Psoas muscle (tissue), 8 donors: ENCODE measurements around the gene FAM53C. TPM values are rescaled to one million over a fixed set of nuclear protein-coding genes. Genes with fewer than 3 reads are reported as not detected.

Experiments used
- ATAC-seq, 4 donors: fragments of 200-7000 bp; cut with Tn5 transposase; one replicate each; pipeline ENCODE4 v1.9.1; 2020; ENCODE audit warnings: moderate library complexity in 3 of 4, mild to moderate bottlenecking in 2 of 4
- DNase-seq, 2 donors: peaks; one replicate each; pipeline ENCODE4 v3.0.0-alpha.2; 2020
- H3K27ac ChIP-seq: fragments of 200-600 bp; one replicate; pipeline ENCODE4 v1.8.0; 2022
- H3K27me3 ChIP-seq, 3 donors: fragments of 200-600 bp in 1 of 3; one replicate each; pipeline versions ENCODE4 v1.6.1 to v1.8.0; 2013 to 2022; ENCODE audit warnings: low read length in 2 of 3, mild to moderate bottlenecking in 2 of 3, moderate library complexity in 1 of 3; ENCODE audit not compliant: insufficient read depth in 3 of 3
- H3K36me3 ChIP-seq, 2 donors: fragments of 200-600 bp in 1 of 2; one replicate each; pipeline versions ENCODE4 v1.6.1 to v1.8.0; 2013 to 2022; ENCODE audit warnings: low read depth in 1 of 2, mild to moderate bottlenecking in 1 of 2, moderate library complexity in 1 of 2; ENCODE audit not compliant: insufficient read depth in 1 of 2
- H3K4me1 ChIP-seq: fragments of 200-600 bp; one replicate; pipeline ENCODE4 v1.8.0; 2022
- H3K4me3 ChIP-seq: fragments of 200-600 bp; one replicate; pipeline ENCODE4 v1.8.0; 2022; ENCODE audit warnings: mild to moderate bottlenecking
- H3K9me3 ChIP-seq: fragments of 200-600 bp; one replicate; pipeline ENCODE4 v1.8.0; 2022
- WGBS, 3 donors: extraction: QIAGEN DNeasy Blood & Tissue Kit; methylation state at CpG; one replicate each; pipeline versions ENCODE4 v1.1.6 to v1.1.7; 2013; 5-methylcytosine and 5-hydroxymethylcytosine counted together
- intact Hi-C, 2 donors: fragments of 100-400 bp; cut with DNase I; formaldehyde crosslinking; loops; one replicate each; pipeline versions ENCODE4 v1.11.0 to v1.14.2; 2022
- polyA plus RNA-seq, 3 donors: library from polyadenylated mRNA; stranded (reverse); fragments of 200-250 nt; gene quantifications; one replicate each; pipeline ENCODE4 v1.2.3, GENCODE V29; 2013
- total RNA-seq, 4 donors: library from RNA; stranded (reverse); fragmentation: NEBNext Ultra II Directional in 2 of 4; extraction: Animal tissue kit (Norgen Biotek cat#: 25700) in 2 of 4; gene quantifications; one replicate each; pipeline versions ENCODE4 v1.2.1 to v1.2.4, GENCODE V29; 2021 to 2023
- TF ChIP-seq, protein P1 (sequence below): fragments of 200-600 bp; IDR thresholded peaks from one replicate; pipeline ENCODE4 v1.8.0; 2022; ENCODE audit warnings: antibody characterized with exemption
- donor health status: healthy with polysubstance abuse.
- donor health status: DM: no; HTN: no; CAD: no; lungs with moderate emphysema.
- donor health status: Bipolar disorder and iron deficiency.
- donor health status: healthy.
- donor health status: DM: yes; HTN: yes; CAD: no.
- donor health status: DM: no; HTN: no; CAD: no.
- donor health status: DM: no; HTN: no; CAD: no.
- donor health status: DM: yes; HTN: yes; CAD: no.

FAM53C gene
- total and polyA plus RNA-seq, 7 donors, result 10.8 to 57.6 (median 36.0) TPM

DNA sequence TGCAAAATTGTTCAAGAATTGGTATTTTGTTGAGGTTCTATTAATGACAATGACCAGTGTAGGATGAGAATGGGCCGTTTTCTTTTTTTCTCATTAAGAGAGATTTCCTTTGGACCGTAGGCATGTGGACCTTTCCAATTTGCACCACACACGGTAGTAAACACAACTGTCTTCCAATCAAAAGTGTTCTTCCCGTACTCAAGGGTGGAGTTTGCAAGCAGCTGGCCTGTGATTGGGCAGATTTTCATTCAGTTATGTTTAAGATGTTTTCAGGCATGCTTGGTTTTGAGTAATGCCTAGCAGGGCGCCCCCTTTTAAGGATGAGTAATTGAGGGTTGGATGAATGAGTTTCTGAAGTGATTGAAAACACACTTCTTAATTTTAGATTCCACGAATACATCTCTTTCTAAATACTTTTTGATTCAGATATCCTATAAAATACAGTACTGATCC, 16.9 kb downstream of the FAM53C start:
- WGBS, 3 donors, result 25 to 34% (median 29%) methylated on average over 6 of the region's 6 CpGs
- ATAC-seq (peak in 3 of 4 donors; percentile 17 to 36 (median 31)), DNase-seq (no peak)
- TF ChIP-seq, protein P1, sequence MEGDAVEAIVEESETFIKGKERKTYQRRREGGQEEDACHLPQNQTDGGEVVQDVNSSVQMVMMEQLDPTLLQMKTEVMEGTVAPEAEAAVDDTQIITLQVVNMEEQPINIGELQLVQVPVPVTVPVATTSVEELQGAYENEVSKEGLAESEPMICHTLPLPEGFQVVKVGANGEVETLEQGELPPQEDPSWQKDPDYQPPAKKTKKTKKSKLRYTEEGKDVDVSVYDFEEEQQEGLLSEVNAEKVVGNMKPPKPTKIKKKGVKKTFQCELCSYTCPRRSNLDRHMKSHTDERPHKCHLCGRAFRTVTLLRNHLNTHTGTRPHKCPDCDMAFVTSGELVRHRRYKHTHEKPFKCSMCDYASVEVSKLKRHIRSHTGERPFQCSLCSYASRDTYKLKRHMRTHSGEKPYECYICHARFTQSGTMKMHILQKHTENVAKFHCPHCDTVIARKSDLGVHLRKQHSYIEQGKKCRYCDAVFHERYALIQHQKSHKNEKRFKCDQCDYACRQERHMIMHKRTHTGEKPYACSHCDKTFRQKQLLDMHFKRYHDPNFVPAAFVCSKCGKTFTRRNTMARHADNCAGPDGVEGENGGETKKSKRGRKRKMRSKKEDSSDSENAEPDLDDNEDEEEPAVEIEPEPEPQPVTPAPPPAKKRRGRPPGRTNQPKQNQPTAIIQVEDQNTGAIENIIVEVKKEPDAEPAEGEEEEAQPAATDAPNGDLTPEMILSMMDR, result no peak
- Histone ChIP-seq H3K4me1 (peaks cover 40% of the 10 kb centered on the region), H3K4me3 (peak overlapping the region; percentile 96), H3K9me3 (peaks cover 8% of the 10 kb centered on the region), H3K27ac (peak overlapping the region; percentile 93), H3K36me3 (no peaks in the 10 kb centered on the region), H3K27me3 (no peaks in the 10 kb centered on the region)
- intact Hi-C loops, result loop anchor here in 1 of 2 donors (5.0 kb wide), 1 partner anchor 32 kb away; no protein-coding TSS in a partner anchor

DNA sequence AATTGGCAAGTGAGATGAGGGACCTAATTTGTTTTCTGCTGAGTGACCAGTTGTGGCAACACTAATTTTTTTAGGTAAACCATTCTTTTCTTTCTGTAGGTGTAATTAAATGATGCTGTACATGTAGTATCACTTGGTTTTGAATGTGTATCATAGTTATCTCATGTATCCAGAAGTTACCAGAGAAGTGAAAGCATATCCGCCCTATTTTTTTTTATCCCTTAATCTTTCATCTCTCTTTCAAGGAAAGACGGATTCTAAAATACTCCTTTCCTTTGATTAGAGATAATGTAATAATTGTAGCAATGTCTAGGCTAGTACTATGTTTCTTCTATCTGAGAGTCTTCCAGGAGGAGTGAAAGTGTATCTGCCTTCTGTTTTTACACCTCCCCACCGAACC, 21.6 kb downstream of the FAM53C start:
- Histone ChIP-seq H3K27me3 (no peaks in the 10 kb centered on the region), H3K9me3 (no peaks in the 10 kb centered on the region), H3K4me1 (peaks cover 40% of the 10 kb centered on the region), H3K36me3 (no peaks in the 10 kb centered on the region), H3K4me3 (no peak overlapping the region), H3K27ac (peak overlapping the region; percentile 38)
- WGBS, 3 donors, result 42 to 84% (median 47%) methylated on average over 3 of the region's 3 CpGs
- ATAC-seq (no peak), DNase-seq (no peak)
- TF ChIP-seq, protein P1, result no peak
- intact Hi-C loops, result no loop called here

DNA sequence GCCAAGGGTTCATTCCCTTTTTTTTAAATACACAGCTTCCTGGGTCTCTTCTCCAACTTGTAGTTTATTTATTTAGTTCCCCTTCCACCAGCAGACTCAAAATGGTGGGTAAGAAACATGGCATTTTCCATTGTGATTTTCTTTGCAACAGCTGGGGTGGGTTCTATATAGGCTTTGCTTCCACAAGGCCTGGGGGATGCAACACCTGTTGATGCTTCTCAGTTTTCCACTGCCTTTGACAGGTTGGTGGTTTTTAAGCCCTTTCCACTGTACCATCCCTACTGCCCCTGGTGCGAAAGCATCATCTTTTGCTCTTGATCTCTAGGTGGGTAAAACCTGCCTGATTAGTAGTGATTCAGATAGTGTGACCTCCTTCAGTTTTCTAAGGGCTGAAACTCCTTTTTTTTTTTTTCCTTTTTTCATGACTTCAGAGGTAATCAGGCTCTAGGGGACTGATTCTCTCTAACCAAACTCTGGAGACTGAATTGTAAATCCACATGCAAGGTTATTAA, 22.9 kb downstream of the FAM53C start:
- Histone ChIP-seq H3K27me3 (no peaks in the 10 kb centered on the region), H3K9me3 (no peaks in the 10 kb centered on the region), H3K36me3 (no peaks in the 10 kb centered on the region), H3K27ac (peak overlapping the region; percentile 6), H3K4me1 (peaks cover 31% of the 10 kb centered on the region), H3K4me3 (no peak overlapping the region)
- intact Hi-C loops, result no loop called here
- 92 to 100% (median 100%) methylated on average over 1 of the region's 1 CpG for WGBS, 3 donors
- no peak for DNase-seq
- ATAC-seq, result no peak
- TF ChIP-seq, protein P1, result no peak

DNA sequence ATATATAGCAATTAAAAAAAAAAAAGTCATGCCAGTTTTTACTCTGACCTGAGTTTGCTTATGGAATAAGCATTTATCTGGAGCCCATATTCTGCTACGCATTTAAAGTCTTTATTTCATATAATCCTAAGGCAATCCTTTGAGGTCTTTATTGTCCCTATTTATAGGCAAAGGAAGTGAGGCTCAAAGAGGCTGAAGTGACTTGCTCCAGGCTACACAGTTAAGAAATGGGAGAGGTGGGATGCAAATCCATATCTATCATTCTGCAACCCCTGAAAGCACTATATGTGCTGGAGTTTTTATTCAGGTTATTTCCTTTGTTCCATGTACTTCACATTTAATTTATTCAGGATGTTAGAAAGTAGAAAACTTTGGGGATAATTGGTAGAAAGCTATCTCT, 26.5 kb downstream of the FAM53C start:
- Histone ChIP-seq H3K4me3 (no peak overlapping the region), H3K9me3 (no peaks in the 10 kb centered on the region), H3K36me3 (no peaks in the 10 kb centered on the region), H3K27me3 (no peaks in the 10 kb centered on the region), H3K27ac (no peak overlapping the region), H3K4me1 (peaks cover 52% of the 10 kb centered on the region)
- DNase-seq (no peak), ATAC-seq (no peak)
- WGBS, 3 donors, result 97 to 100% (median 98%) methylated on average over 1 of the region's 1 CpG
- intact Hi-C loops, result no loop called here
- TF ChIP-seq, protein P1, result no peak
